CD1c-positive myeloid dendritic cell (primary cell): ENCODE data around the gene TDRD3.

ENCODE experiments used
- DNase-seq: peaks from one replicate; pipeline ENCODE4 v3.0.0-alpha.2; 2016; ENCODE audit errors: extremely low spot score

TDRD3 gene

DNA sequence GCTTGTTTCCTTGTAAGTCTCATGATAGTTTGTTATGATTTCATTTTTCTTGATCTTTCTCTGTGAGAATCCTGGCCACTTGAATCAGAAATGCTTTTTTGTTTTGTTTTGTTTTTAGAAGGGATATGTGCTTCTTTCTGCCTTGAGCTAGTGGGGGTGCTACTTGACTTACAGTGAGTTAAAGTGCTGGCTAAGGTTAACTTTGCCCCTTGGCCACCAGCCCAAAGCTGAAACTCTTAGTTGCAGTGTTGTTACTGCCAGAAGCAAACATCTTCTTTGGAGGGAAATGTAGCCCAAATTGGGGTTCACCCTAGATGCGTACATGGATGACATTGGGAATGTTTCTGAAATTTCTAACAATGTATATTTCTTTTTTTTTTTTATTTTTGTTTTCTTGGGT is 57.4 kb downstream of the TDRD3 start:
- DNase-seq, result no peak

DNA sequence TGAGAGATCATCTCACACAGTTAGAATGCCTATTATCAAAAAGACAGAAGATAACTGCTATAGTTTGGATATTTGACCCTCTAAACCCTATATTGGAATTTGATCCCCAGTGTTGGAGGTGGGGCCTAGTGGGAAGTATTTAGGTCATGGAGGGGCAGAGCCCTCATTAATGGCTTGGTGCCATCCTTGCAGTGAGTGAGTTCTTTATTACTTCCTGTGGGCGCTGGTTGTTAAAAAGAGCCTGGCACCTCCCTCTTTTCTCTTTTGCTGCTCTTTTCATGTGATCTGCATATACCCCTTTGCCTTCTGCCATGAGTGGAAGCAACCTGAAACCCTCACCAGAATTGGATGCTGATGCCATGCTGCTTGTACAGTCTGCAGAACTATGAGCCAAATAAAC is 66.8 kb downstream of the TDRD3 start:
- DNase-seq, result no peak

DNA sequence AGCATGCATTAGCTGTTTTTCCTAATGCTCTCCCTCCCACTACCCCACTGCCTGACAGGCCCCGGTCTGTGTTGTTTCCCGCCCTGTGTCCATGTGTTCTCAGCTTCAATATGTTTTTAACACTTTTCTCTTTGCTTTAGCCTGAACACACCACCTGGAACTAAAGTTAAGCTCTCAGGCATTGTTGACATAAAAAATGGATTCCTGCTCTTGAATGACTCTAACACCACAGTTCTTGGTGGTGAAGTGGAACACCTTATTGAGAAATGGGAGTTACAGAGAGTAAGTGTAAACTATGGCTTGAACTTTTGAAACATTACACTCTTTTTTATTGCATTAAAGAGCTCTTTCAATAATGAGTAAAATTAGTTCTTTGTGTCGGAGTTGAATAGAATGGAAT is 70.1 kb downstream of the TDRD3 start:
- no peak for DNase-seq

DNA sequence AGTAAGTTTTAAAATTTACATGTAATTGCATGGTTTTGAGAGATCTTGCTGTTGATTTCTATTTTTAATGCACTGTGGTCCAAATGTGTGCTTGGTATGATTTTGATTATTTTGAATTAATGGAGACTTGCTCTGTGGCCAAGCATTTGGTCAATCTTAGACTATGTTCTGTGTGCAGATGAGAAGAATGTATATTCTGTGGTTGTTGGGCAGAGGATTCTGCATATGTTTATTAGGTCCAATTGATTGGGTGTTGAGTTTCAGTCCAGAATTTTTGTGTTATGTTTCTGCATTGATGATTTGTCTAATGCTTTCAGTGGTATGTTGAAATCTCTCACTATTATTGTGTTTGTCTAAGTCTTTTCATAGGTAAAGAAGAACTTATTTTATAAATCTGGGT is 82.3 kb downstream of the TDRD3 start:
- DNase-seq, result no peak

DNA sequence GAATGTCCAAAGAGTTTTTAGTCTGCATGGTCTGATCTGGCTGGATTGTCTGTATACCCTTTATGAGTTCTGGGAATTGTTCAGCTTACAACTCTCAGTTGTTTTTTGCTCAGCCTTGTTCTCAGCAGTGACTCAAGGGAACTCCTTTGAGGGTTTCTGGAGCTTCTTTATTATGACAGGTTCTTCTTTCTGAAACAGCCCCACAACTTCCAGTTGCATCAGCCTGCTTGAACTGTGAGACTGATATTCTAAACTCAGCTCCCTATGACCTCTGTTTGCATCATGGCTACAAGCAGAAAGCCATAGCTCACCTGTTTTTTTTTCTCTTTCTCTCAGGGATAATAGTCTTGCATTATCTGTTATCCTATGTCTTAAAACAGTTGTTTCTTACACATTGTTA is 85.0 kb downstream of the TDRD3 start:
- no peak for DNase-seq

DNA sequence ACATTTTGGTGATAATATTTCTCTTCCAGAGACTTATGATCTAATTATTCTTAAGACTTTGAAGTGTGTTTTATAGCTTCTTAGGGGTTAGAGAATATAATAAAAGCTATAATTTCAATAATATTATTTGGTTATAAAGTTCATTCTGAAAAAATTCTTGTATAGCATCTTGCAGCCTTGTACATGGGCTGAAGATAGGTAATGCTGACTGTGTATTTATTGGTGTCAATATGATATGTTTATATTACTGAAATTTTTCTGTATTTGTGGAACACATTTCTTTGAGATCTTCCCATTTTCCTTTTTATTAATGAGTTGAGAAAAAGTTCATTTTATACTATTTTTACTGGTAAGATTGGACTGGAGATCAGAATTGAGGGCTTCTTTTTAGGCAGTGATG is 87.8 kb downstream of the TDRD3 start:
- no peak for DNase-seq

DNA sequence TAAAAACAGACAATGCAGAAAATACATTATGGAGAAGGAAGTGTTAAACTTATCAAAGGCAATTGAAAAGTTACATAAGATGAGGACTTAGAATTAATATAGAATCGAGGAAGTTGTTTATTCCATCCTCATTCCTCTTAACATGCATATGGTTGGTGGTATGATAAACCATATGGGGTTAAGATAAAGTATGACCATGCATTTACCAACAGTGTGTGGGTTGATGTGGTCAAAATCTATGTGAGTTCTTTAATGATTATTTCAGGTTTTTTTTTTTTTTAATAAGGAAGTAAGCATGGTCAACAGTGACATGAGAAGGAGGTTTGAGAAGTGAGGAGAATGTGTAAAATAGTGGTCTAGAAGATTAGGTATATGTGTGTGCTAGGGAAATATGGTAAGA is 94.5 kb downstream of the TDRD3 start:
- DNase-seq, result no peak

DNA sequence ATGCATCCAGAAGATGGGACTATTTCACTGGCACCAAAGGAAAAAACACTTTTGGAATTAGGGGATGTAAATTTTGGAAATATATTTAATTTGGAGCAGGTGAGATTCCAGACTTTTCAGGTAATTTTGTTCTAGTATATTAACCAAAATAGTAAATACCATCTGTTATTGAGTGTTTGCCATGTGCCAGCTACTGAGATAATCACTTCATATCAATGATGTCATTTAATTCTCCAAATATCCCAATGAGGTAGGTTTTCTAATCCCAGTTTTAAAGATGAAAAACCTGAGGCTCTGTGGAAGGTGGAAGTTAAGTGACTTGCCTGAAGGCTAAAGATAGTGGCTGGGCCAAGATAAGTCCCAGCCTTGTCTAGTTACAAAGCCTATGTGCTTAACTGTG is 95.2 kb downstream of the TDRD3 start:
- no peak for DNase-seq

DNA sequence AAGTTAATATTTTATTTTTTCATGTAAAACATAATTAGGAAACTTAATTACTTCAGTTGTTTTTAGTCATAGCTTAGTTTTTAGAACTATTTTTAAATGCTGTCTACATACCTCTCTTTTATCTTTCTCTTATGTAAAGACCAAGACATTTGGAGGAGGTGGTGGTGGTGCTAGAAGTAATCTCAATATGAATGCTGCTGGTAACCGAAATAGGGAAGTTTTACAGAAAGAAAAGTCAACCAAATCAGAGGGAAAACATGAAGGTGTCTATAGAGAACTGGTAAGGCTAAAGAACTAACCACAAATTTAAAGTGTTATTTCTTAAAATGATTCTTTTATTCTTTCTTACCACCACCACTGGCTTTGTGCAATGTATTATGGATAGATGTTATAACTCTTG is 97.3 kb downstream of the TDRD3 start:
- DNase-seq, result no peak

DNA sequence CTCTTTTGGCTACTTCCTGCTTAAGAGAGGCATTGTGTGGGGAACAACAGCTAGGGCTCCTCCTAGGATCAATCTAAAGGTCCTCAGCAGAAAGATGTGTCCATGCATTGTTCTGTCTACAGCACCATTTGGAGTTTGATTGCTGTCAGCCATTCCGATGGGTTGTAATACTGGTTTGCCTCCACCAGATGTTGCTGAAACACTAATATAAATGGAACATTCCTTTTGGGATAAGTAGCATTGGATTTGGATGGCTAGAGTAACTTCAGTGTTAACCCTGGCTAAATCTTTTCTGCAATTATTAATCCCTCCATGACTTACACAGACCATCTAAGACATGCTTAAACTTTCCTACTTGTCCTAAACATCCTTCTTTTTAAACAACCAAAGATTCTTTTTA is 104.2 kb downstream of the TDRD3 start:
- no peak for DNase-seq

DNA sequence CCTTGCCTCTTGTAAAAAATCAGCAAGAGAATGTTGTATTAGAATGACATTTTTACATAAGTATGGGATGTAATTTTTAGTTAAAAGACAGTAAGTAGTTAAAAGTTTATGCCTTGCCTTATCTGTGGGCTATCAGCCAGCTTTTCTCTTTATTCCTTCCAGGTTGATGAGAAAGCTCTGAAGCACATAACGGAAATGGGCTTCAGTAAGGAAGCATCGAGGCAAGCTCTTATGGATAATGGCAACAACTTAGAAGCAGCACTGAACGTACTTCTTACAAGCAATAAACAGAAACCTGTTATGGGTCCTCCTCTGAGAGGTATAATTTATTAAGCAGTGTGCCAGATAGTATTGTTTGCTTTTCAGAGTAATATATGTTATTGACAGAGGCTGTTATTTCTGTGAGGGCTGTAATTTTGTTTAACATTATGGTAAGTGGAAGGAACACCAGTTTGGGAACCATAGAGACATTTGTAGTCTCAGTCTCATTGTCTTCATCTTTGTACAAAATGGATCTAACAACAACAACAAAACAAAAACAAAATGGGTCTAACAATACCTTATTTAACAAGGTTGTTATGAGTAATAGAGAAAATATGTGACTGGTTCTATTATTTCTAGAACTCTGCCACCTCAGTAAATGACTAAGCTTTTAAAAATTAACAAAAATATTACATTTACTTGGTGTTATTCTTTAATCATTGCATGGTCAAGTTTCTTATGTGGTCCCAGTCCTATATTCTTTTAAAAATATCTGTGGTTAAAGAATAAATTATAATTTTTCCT is 112.8 kb downstream of the TDRD3 start:
- no peak for DNase-seq

DNA sequence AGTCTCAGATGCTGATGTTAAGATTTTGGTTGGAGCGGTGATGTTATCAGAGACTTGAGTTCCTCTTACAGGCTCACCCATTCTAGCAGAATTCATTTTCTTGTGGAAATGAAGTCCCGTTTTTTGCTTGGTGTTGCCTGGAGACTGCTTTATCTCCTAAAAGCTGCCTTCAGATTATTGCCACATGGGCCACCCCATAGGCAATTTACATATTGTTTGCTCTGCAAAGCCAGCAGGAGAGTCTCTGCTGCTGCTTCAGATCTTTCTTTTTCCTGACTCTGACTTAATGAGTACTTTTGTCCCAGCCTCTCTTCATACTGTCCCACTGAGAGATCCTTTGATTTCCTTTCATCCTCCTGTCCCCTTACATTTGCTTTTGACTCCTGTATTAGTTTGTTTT is 114.6 kb downstream of the TDRD3 start:
- DNase-seq, result no peak

DNA sequence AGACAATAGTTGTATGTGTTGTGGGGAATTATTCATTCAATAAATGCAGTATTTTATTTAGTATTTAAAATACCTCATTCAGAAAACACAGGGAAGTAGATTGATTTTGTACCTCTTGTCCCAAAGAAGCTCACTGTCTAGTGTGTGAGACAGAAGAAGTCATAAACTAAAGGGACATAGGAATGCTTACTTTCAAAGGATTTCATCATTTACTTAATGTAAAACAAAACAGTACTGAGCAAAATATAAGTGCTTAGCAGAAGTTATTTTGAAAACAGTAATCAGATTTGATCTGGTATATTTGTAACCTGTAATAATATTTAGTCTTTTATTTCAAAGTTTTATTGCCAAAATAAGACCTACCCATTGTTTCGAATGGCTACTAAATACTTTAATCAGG is 117.9 kb downstream of the TDRD3 start:
- no peak for DNase-seq

DNA sequence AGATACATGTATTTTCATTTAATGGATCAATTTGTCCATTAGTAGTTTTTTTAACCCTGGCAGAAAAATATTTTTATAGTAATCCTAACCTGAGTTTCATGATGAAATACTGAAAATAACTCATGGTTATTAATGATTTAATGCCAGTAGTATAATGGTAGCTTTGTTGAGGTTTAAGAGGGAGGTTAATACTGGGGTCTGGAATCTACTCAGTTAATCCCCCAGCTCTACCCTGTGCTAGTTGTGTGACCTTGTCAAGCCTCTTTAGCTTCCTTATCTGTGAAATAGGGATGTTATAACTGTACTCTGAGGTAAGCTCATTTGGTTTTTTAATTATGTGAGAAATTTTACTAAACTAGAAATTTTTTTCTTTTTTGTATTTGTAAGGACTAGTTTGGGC is 122.5 kb downstream of the TDRD3 start:
- no peak for DNase-seq

DNA sequence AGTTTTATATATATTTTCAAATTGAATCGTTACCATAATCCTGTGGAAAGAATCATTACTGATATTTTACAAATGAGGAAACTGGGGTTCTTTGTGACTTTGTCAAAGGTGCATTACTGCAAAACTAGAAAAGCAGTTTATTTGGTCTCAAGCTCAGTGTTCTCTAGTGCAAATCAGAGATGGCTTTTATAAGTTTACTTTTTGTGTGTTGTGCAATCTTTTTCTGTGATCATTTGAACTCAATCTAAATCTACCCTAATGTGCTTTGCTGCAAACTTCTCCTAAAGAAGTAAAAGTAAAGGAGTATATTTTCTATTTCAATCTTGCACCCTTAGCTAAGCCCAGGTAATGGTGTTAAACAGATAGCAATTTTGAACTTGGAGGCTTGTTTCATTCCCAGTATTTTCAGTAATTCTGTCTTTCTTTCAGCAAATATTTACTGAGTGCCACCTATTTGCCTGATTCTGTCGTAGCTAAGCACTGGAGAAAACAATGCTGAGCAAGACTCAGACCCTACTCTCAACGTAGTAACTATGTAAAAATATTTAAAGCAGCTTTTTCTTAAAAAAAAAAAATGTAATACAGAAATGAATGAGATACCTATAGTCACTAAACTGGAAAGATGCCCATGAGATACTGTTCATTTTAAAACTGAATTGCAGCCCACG is 124.0 kb downstream of the TDRD3 start:
- DNase-seq, result no peak

DNA sequence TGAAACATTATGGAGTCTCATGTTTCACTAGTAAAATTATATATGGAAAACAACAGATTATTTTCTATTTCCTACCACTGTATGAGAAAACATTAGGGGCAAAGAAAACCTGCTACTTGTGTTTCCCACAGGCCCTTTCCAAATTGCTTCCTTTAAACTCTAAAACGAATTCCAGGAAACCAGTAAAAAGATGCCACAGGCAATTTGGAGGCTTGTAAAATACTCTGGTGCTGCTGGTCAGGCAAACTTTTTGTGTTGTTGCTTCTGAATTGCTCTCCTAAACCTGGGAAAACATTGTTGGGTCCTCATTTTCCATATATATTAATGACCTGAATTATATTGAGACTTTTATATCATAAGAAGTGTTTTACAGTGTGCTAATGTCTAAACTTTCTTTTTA is 141.5 kb downstream of the TDRD3 start:
- no peak for DNase-seq

DNA sequence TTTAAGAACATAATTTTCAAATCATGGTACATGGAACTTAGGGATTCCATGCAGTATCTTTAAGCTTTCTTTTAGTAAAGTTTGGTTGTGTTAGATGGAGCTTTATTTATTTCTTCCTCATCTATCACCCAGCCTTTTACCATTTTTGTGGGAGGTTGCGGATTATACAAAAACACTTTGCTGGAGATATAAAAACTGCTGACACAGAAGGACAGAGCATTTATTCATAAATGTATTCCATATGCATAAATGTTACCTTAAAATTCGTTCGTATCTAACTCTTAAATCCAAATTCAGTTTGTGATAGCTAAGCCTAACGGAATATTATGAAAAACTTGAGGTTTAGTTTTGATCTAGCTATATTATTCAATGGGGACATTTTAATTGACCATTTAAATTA is 143.3 kb downstream of the TDRD3 start:
- DNase-seq, result no peak

DNA sequence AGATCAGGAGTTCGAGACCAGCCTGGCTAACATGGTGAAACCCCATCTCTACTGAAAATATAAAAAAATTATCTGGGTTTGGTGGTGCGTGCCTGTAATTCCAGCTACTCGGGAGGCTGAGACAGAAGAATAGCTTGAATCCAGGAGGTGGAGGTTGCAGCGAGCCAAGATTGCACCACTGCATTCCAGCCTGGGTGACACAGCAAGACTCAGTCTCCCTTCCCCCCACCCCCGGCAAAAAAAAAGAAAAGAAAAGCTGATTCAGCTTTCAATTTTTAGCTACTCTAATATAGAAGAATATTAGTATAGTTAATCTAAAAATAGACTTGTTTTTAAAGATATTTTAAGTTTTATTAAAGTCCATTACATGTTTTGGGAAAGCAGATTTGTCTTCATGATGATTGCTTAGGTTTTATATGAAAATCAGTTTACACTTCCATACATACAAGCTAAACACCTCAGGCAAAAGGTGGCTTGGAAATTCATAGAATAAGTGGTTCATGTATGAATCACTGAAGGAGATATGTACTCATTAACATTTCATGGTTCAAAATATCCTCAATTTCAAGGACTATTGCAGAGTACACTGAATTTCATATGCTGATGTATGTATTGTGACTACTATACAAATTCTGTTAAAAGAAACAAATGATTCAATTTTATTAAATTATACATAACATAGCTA is 165.2 kb downstream of the TDRD3 start:
- no peak for DNase-seq

DNA sequence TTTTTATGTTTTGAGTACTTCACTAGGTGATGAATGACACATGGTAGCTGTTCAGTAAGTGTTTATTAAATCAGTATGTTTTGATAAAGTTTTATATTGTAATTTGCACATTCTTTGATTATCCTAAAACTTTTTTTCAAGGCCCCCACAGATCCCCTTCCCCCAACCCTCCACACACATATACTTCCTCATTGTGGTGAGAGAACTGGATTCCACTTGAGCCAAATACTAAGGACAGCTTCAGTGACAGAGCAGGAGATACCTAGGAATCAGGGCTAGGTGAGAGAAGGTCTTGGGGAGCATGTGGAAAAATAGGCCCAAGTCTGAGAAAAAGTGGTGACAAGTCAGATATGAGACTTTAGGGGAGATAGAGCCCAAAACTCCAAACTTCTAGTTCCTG is 174.6 kb downstream of the TDRD3 start:
- DNase-seq, result no peak

DNA sequence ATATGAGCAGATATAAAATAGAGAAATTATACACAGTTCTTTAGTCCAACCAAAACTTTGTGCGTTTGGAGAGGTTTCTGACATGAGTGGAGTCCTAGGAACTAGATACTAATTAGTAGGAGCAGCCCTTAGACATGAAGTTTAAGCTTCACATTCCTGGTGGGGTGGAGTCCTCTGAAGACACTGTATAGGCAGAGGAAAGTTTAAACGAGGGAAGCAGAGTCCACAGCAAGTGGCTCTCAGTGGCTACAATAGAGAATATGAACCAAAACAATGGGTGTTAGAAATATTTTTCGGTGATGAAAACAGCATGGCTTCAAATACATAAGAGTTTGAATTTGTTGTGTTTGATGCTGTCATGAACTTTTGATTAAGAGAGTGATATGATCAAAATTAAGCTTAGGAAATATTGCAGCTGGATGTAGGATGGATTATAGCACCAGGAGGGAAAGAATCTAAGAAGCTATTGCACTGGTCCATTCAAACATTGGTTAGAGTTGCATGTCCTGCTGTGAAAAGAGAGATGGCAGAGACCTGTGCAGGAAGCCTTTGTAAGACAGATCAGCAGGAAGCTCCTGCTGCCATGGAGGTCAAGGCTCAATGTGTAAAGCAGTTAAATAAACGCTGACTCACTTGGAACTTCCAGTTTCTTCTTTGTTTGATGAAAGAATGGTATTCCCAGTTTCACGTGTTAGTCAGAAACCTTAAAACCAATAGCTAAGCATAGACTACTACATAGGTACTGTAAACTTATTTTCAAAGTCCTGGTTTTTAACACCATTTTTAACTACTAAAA is 175.2 kb downstream of the TDRD3 start:
- DNase-seq, result no peak

DNA sequence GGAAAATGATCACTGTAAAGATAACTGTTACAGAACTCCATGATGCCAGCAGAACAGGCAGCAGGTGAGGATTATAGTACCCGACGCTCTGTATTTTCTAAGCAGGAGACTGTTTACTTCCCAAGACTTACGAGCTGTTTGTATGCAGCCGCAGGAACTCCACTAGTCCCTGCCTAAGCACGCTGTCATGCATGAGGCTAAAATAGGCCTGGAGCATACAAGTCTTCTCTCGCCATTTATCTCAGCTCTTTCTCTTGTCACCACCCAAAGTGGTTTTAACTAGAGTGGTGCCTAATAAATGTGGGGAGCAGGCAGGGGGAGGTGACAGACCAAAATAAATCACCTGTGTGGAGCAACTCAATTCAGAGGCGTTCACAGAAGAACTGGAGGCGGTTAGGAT is 175.8 kb downstream of the TDRD3 start:
- DNase-seq, result no peak

DNA sequence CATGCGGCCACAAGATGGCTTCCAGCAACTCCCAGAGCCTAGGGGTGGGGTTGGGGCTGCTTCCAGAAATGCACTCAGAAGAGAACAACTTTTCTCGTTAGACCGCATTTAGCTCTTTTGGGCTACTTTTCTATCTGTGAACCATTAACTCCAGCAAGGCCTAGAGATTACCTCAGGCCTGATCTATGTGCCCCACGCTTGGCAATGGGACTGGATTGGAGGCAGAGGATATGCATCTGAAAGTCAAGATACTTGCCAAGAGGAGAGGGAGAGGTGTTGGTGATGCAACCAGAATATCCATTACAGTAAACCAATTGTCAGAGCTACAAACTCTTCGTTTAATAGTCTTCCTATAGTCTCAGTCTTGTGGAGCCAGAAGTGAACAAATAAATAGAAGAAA is 177.7 kb downstream of the TDRD3 start:
- no peak for DNase-seq
